GM12801 (cell line): ENCODE results near the gene CEP89.

Experiments used
- TF ChIP-seq, protein P1 (sequence below): IDR thresholded peaks from one replicate; pipeline ENCODE4 v1.5.1; 2011; ENCODE audit warnings: control low read depth; ENCODE audit not compliant: insufficient read length; ENCODE audit errors: extremely low read depth

CEP89 gene

DNA sequence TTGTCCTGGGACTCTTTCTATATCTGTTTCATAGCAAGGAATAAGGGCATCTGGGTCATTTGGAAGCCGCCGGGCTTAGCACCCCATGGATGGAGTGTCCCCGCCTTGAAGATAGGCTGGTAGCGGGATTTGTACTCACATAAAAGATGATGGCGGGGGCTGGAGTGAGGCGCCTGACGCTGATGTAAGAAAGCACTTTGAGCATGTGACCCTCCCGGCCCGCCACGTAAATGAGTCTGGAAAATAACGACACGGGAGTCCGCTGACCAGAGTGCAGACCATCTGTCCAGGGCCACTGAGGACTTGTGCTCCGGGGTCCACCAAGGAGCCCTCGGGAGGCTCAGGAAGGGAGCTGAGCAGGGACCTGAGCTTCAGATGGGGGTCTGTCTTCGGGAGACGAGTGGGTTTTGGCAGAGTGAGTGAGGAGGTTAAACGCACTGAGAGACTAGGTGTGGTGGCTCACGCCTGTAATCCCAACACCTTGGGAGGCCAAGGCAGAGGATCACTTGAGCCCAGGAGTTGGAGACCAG, 128.0 kb downstream of the CEP89 start:
- TF ChIP-seq, protein P1, sequence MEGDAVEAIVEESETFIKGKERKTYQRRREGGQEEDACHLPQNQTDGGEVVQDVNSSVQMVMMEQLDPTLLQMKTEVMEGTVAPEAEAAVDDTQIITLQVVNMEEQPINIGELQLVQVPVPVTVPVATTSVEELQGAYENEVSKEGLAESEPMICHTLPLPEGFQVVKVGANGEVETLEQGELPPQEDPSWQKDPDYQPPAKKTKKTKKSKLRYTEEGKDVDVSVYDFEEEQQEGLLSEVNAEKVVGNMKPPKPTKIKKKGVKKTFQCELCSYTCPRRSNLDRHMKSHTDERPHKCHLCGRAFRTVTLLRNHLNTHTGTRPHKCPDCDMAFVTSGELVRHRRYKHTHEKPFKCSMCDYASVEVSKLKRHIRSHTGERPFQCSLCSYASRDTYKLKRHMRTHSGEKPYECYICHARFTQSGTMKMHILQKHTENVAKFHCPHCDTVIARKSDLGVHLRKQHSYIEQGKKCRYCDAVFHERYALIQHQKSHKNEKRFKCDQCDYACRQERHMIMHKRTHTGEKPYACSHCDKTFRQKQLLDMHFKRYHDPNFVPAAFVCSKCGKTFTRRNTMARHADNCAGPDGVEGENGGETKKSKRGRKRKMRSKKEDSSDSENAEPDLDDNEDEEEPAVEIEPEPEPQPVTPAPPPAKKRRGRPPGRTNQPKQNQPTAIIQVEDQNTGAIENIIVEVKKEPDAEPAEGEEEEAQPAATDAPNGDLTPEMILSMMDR, result no peak

DNA sequence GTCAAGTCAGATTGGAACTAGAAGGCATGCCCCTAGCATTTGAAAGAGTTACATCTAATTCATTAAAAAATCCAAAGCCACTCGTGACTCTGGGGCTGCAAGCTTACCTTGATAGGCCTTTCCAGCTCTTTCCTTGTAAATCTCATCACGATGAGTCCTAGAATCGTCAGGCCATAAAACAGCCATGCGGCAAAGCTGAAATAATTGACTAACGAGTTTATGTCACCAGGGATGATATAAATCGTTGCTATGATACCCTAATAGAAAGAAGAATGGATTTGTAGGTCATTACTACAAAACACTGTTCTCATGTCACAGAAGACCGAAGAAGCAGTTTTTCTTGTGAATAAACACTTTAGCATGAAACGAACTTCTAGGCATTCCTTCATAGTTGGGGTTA, 129.7 kb downstream of the CEP89 start:
- TF ChIP-seq, protein P1, result no peak

DNA sequence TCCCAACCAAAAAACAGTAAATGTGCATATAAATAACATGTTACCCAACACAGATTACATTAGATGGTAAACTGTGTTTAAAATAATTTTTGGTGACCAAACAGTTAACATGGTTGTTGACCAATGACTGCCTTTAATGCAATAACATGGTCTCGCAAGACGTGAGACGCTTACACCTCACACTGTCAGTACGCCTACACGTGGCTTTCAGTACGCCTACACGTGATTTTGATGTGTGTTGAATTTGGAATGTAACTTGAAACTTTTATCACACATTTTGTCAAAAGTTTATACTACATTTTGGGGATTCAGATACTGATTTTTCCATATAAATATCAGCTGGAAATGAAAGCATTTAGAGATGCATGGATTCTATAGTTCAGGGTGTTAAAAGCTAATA, 134.2 kb downstream of the CEP89 start:
- TF ChIP-seq, protein P1, result no peak

DNA sequence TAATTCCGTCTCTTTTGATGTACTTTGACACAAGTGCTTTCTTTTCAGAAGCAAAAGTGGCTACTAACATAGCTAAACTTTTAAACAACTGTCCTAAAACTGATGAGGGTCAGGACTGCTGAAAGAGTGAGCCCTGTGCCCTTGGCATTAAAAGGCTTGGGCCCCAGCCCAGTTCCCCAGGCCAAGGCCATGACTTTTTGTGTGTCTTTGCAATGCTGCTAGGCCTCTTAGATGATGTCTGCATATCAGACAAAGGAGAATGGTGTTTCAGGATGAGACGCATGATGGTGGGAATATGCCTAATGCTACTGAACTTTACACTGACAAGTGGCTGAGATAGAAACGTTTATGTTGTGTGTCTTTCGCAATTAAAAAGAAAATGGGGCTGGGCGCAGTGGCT, 140.1 kb downstream of the CEP89 start:
- TF ChIP-seq, protein P1, result no peak

DNA sequence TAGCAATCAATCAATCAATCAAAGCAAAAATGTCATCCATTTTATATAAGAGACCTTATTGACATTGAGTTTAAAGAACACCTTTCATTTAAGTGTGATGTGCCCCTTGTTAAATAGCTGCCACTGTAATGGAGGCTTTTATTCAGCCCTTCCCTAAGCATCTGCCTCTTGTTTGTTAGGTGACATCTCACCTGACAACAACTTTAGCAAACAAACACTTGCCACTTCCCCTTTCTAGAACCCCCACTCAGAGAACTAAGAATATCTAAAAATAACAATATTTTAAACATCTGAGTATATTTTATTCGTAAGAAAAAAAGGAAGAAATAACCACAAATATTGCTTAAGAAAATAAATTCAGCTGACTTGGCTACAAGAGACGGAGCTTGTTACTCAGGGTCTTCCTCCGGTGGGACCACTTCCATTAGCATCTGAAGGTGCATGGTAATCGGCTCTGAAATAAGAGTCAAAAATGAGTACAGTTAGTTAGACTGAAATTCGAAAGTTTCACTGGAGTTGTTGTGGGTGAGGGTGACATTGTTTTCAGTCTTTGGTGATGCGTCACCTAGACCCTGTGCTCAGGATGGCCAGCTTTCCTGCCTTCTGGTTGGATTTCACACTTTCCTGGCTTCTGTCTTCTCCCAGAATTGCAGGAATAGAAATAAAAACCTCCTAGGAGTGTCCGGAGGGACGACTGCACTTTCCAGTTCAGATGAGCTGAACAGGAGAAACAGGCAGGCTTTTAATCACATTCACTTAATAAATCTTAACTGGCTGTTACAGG, 141.3 kb downstream of the CEP89 start:
- TF ChIP-seq, protein P1, result no peak

DNA sequence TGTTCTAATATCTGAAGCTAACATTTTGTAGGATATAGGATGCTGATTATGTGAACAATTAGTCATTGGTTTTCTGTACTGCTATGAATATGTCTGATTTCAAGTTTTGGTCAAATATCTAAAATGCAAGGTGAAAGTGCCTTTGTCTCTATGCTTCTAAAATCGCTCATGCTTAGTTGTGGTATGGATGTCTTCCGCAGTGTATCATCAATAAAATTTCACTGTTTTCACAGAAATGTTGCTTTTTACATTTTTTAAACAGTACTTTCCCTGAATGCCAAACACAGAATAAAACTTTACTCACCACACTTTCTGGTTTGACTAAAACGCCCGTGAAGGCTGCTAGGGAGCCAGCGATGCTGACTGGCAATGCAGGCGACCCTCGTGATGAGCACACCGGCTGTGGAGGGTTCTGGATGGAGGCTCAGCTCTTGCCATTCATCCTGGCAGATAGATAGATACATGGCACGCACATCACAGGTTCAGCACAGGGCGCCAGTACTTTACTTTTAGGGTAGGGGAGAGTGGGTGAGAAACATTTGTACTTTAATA, 142.3 kb downstream of the CEP89 start:
- TF ChIP-seq, protein P1, result no peak

DNA sequence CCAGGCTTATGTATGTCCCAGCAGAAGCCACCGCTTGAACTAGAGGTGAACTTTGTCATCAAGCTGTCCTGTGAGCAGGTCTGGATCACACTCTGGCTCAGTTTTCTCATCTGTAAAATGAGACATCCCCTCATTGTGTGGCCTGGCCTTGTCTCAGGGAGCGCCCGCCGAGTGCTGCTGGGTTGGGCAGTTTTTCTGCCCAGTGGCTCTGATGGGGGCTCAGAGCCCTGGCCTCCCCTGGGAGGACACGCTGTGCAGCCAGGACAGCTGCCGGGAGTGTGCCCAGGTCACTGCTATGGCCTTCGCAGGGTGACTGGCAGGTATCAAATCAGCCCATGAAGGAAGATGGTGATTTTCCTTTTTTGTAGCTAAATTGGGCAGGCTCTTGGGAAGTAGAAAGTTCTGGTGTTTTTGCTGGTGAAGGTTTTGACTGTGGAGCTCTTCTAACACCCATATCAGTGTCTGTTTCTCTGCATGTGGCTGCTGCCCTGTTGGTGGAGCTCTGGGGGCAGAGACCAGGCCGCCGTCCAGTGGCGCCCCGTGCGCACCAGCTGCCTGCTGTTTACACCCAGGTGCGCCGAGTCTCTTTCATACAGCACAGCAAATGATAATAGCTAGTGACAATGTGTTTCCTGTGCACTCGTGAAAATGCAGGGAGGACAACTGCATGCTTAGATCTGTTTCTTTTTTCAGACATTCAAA, 143.0 kb downstream of the CEP89 start:
- TF ChIP-seq, protein P1, result no peak
